Caco-2 (cell line): Measurements from ENCODE around the gene LKAAEAR1. TPM values are rescaled to one million over a fixed set of nuclear protein-coding genes. Genes with fewer than 3 reads are reported as not detected.

ENCODE experiments used
- BruUV-seq: library from RNA; stranded (reverse); fragments of 400-500 nt; replicated peaks from 2 replicates; lab custom pipeline; 2021; lab: Mats Ljungman, UMichigan
- CTCF ChIA-PET: fragments of 300-600 bp; sonication (Branson Sonifier 250); formaldehyde crosslinking; loops from one replicate; lab custom pipeline; 2022; ENCODE audit warnings: antibody characterized with exemption; lab: Charles Lee
- POLR2A ChIA-PET: fragments of 300-600 bp; sonication (Branson Sonifier 250); formaldehyde crosslinking; loops from one replicate; lab custom pipeline; 2022; ENCODE audit warnings: antibody characterized with exemption; lab: Charles Lee
- DNase-seq, 2 experiments: peaks; one replicate each; pipeline versions ENCODE4 v3.0.0 to v3.0.0-alpha.2; 2020 to 2022
- H3K27me3 ChIP-seq: replicated peaks from 2 replicates; pipeline ENCODE4 v1.6.0; 2011; ENCODE audit warnings: low read length; ENCODE audit not compliant: control insufficient read depth, insufficient read depth
- H3K36me3 ChIP-seq: 2 replicates; pipeline ENCODE4 v1.5.1; 2011; ENCODE audit warnings: low read length; ENCODE audit not compliant: control insufficient read depth, insufficient read depth
- H3K4me1 ChIP-seq: fragments of 250-450 bp; sonication (Bioruptor Pico); 2 replicates; pipeline ENCODE4 v1.5.1; 2020; ENCODE audit warnings: mild to moderate bottlenecking
- H3K4me3 ChIP-seq: 2 replicates; pipeline ENCODE4 v1.5.1; 2011; ENCODE audit warnings: low read depth, mild to moderate bottlenecking, control low read depth, low read length
- H3K9me3 ChIP-seq: fragments of 250-450 bp; sonication (Bioruptor Pico); 2 replicates; pipeline ENCODE4 v1.5.1; 2020; ENCODE audit warnings: mild to moderate bottlenecking, moderate library complexity
- H3K27ac Mint-ChIP-seq: one replicate; pipeline ENCODE4 v1.8.0; 2022; ENCODE audit warnings: mixed read lengths; ENCODE audit not compliant: unreplicated experiment
- H3K27me3 Mint-ChIP-seq: one replicate; pipeline ENCODE4 v1.8.0; 2022; ENCODE audit warnings: mixed read lengths; ENCODE audit not compliant: insufficient read depth, unreplicated experiment
- H3K36me3 Mint-ChIP-seq: one replicate; pipeline ENCODE4 v1.8.0; 2022; ENCODE audit warnings: mild to moderate bottlenecking, mixed read lengths; ENCODE audit not compliant: insufficient read depth, unreplicated experiment
- H3K4me1 Mint-ChIP-seq: one replicate; pipeline ENCODE4 v1.8.0; 2022; ENCODE audit warnings: low read depth, mixed read lengths; ENCODE audit not compliant: unreplicated experiment
- H3K4me3 Mint-ChIP-seq: one replicate; pipeline ENCODE4 v1.8.0; 2022; ENCODE audit warnings: mild to moderate bottlenecking, moderate library complexity, mixed read lengths; ENCODE audit not compliant: unreplicated experiment
- H3K9me3 Mint-ChIP-seq: one replicate; pipeline ENCODE4 v1.8.0; 2022; ENCODE audit warnings: mixed read lengths; ENCODE audit not compliant: unreplicated experiment
- intact Hi-C: fragments of 100-400 bp; cut with micrococcal nuclease; formaldehyde crosslinking; loops from one replicate; pipeline ENCODE4 v1.10.0; 2022; ENCODE audit not compliant: unreplicated experiment
- total RNA-seq: library from RNA; stranded (reverse); gene quantifications from 2 replicates; pipeline ENCODE4 v1.2.3, GENCODE V29; 2022
- TF ChIP-seq, protein P1 (sequence below), 2 experiments: fragments of 200-600 bp in 1 of 2; IDR thresholded peaks; 1 replicate in 1 of 2; 2 replicates in 1 of 2; pipeline versions ENCODE4 v1.5.1 to v1.8.0; 2011 to 2022; ENCODE audit warnings: antibody characterized with exemption in 1 of 2, control low read depth in 1 of 2, inconsistent platforms in 1 of 2, low read depth in 1 of 2, low read length in 1 of 2, mild to moderate bottlenecking in 1 of 2, moderate library complexity in 1 of 2; ENCODE audit not compliant: insufficient read depth in 1 of 2, severe bottlenecking in 1 of 2, unreplicated experiment in 1 of 2

LKAAEAR1 gene
- total RNA-seq, 1 experiment from 2014 or later = not detected

DNA sequence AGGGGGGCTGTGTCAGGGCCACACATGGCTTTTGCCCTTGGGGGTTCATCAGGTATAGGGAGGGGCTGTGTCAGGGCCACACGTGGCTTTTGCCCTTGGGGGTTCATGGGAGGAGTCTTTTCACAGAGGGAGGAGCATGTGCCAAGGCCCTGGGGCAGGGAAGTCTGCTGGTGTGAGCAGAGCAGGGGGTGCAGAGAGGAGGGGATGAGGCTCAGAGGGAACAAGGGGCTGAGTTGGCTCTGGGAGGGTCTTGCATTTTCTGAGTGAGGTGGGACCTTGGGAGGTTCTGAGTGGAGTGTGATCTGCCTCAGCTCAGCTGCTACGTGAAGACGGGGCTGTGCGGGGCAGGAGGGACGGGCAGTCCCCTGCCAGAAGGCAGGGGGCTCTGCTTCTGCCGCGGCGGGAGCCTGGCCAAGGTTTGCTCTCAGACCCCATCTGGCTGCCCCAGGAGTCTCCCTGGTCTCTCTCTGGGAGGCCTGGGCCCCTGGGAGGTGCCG is 28.8 kb downstream of the LKAAEAR1 start:
- POLR2A ChIA-PET = no interaction called here
- H3K9me3 Mint-ChIP-seq = no peaks in the 10 kb centered on the region
- no peak overlapping the region for H3K27ac Mint-ChIP-seq
- no peak overlapping the region for H3K4me3 Mint-ChIP-seq
- H3K4me1 Mint-ChIP-seq = peaks cover 7% of the 10 kb centered on the region
- Histone ChIP-seq H3K36me3 (no peaks in the 10 kb centered on the region), H3K4me1 (peaks cover 14% of the 10 kb centered on the region), H3K27me3 (no peaks in the 10 kb centered on the region; the same call in 1 of the 2 replicates), H3K4me3 (no peak overlapping the region), H3K9me3 (no peaks in the 10 kb centered on the region)
- no TSS peak for BruUV-seq
- no peaks in the 10 kb centered on the region for H3K27me3 Mint-ChIP-seq
- TF ChIP-seq, protein P1, sequence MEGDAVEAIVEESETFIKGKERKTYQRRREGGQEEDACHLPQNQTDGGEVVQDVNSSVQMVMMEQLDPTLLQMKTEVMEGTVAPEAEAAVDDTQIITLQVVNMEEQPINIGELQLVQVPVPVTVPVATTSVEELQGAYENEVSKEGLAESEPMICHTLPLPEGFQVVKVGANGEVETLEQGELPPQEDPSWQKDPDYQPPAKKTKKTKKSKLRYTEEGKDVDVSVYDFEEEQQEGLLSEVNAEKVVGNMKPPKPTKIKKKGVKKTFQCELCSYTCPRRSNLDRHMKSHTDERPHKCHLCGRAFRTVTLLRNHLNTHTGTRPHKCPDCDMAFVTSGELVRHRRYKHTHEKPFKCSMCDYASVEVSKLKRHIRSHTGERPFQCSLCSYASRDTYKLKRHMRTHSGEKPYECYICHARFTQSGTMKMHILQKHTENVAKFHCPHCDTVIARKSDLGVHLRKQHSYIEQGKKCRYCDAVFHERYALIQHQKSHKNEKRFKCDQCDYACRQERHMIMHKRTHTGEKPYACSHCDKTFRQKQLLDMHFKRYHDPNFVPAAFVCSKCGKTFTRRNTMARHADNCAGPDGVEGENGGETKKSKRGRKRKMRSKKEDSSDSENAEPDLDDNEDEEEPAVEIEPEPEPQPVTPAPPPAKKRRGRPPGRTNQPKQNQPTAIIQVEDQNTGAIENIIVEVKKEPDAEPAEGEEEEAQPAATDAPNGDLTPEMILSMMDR (IDR thresholded peaks at IDR 0.05; ENCODE audit: insufficient read depth in 1 of 2, low read depth in 1 of 2, low read length in 1 of 2, severe bottlenecking in 1 of 2, unreplicated experiment in 1 of 2) = no peak
- CTCF ChIA-PET = interaction anchor here (0.6 to 8.0 kb wide), 2 partner anchors 17 to 159 kb away, joined by 3 to 64 read pairs; no protein-coding TSS in a partner anchor
- intact Hi-C loops = no loop called here
- H3K36me3 Mint-ChIP-seq = peaks cover 6% of the 10 kb centered on the region
- no peak for DNase-seq

DNA sequence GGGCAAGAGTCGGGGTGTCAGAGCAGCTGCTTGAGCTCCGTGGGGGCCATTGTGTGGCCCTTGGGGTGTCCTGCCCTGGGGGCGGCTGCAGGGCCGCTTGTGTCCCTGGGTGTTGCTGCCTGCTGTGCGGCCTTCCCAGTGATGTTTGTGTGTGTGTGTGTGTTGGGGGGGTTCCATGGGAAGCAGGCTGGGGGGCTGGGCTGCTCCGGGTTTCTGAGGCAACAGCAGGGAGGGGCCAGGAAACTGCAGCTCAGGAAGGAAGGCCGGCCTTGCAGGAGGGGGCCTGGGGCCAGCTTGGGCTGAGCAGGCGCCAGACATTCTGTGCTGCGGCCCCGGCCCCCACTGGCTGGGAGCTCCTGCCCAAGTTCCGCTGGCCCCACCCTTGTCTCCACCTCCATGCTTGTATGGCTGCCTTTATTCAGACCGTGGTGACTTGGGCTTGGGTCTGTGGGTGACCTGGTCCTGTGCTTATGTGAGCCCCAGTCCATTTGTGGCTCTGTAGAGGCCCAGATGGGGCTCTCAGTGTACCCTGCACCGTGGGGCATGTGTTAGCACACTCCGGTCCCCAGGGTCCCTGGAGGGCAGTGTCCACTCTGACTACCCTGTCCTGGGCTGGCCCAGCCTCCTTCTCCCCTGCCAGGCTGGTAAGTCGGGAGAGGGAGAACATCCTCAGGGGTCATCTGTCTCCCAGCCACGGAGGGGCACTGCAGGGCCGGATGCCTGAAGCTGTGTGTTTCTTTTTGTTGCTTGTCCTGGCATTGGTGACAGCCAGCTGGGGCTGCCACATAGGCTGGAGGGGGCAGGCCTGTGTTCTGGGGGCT is 30.1 kb downstream of the LKAAEAR1 start:
- TF ChIP-seq, protein P1 (IDR thresholded peaks at IDR 0.05; ENCODE audit: insufficient read depth in 1 of 2, low read depth in 1 of 2, low read length in 1 of 2, severe bottlenecking in 1 of 2, unreplicated experiment in 1 of 2) = peak; percentile 9 to 40
- Mint-ChIP-seq H3K27me3 (peaks cover under 1% of the 10 kb centered on the region), H3K27ac (no peak overlapping the region), H3K4me3 (no peak overlapping the region), H3K9me3 (no peaks in the 10 kb centered on the region), H3K4me1 (peaks cover 7% of the 10 kb centered on the region), H3K36me3 (peaks cover 6% of the 10 kb centered on the region)
- Histone ChIP-seq H3K4me1 (peaks cover 17% of the 10 kb centered on the region), H3K36me3 (no peaks in the 10 kb centered on the region), H3K9me3 (no peaks in the 10 kb centered on the region), H3K4me3 (no peak overlapping the region), H3K27me3 (no peaks in the 10 kb centered on the region; the same call in 1 of the 2 replicates)
- ChIA-PET CTCF (interaction anchor here (0.6 to 8.0 kb wide), 4 partner anchors 9 to 73 kb away, joined by 3 to 64 read pairs (median 6); partner anchors contain the start of genes PRPF6 and TCEA2), POLR2A (interaction anchor here (0.6 to 1.7 kb wide), 4 partner anchors 9 to 516 kb away, joined by 3 to 8 read pairs (median 3); partner anchors contain the start of gene TCEA2)
- intact Hi-C loops = no loop called here
- no TSS peak for BruUV-seq
- peak in 1 of 2 experiments; percentile 59 for DNase-seq
